ENCODE data around the gene SNAPC2.

Gene SNAPC2

GRCh38 chr19:7963566-7963965, 43.4 kb downstream of the SNAPC2 start:
- no peak for TF ChIP-seq CTCF (IDR thresholded peaks at IDR 0.05; ENCODE audit: low read depth, low read length, missing control alignments)
- no peak overlapping the region for H3K4me3 ChIP-seq (replicated peaks; ENCODE audit: low read depth, low read length)
- DNase-seq (ENCODE audit: extremely low read depth, low read depth), result no peak

- TF ChIP-seq CTCF (IDR thresholded peaks at IDR 0.05; ENCODE audit: low read depth, low read length, missing control alignments), result no peak
- no peak for DNase-seq (ENCODE audit: extremely low read depth, low read depth)
- H3K4me3 ChIP-seq (replicated peaks; ENCODE audit: low read depth, low read length), result no peak overlapping the region
Measured at GRCh38 chr19:7965259-7965841, 45.2 kb downstream of the SNAPC2 start.

GRCh38 chr19:7965921-7966665, 46.0 kb downstream of the SNAPC2 start:
- no peak for TF ChIP-seq CTCF (IDR thresholded peaks at IDR 0.05; ENCODE audit: low read depth, low read length, missing control alignments)
- H3K4me3 ChIP-seq (replicated peaks; ENCODE audit: low read depth, low read length), result no peak overlapping the region
- DNase-seq (ENCODE audit: extremely low read depth, low read depth), result no peak

GRCh38 chr19:7968008-7968795, 48.1 kb downstream of the SNAPC2 start:
- H3K4me3 ChIP-seq (replicated peaks; ENCODE audit: low read depth, low read length), result no peak overlapping the region
- DNase-seq (ENCODE audit: extremely low read depth, low read depth), result no peak
- no peak for TF ChIP-seq CTCF (IDR thresholded peaks at IDR 0.05; ENCODE audit: low read depth, low read length, missing control alignments)

- DNase-seq (ENCODE audit: extremely low read depth, low read depth), result no peak
- H3K4me3 ChIP-seq (replicated peaks; ENCODE audit: low read depth, low read length), result no peak overlapping the region
- no peak for TF ChIP-seq CTCF (IDR thresholded peaks at IDR 0.05; ENCODE audit: low read depth, low read length, missing control alignments)
Measured at GRCh38 chr19:7968796-7969554, 48.8 kb downstream of the SNAPC2 start.

GRCh38 chr19:7969555-7969939, 49.4 kb downstream of the SNAPC2 start:
- no peak for TF ChIP-seq CTCF (IDR thresholded peaks at IDR 0.05; ENCODE audit: low read depth, low read length, missing control alignments)
- DNase-seq (ENCODE audit: extremely low read depth, low read depth), result no peak

More at GRCh38 chr19:7969555-7969939, 49.4 kb downstream of the SNAPC2 start:
- no peak overlapping the region for H3K4me3 ChIP-seq (replicated peaks; ENCODE audit: low read depth, low read length)

Measured in HFF-Myc (cell line).